SK-N-SH (cell line): Measurements from ENCODE around the gene PPM1F. TPM values are rescaled to one million over a fixed set of nuclear protein-coding genes. Genes with fewer than 3 reads are reported as not detected.

ENCODE experiments used
- CTCF ChIA-PET: fragments of 300-600, 350-600 bp; formaldehyde crosslinking; extraction: SDS; loops from one replicate; lab custom pipeline; 2021; lab: Yijun Ruan, JAX
- POLR2A ChIA-PET: fragments of 350-600 bp; sonication (Branson Sonifier 250); formaldehyde crosslinking; extraction: SDS; loops from one replicate; lab custom pipeline; 2020; ENCODE audit warnings: antibody characterized with exemption, inconsistent platforms; lab: Yijun Ruan, JAX
- DNase-seq: peaks from one replicate; pipeline ENCODE4 v3.0.0; 2012
- H2AFZ ChIP-seq: fragments of 200-600 bp; sonication (generic); 2 replicates; pipeline ENCODE4 v1.8.1; 2016; ENCODE audit warnings: antibody characterized with exemption, mild to moderate bottlenecking, low read depth
- H3F3A ChIP-seq: fragments of 200-600 bp; sonication (generic); replicated peaks from 2 replicates; pipeline ENCODE3; 2016; ENCODE audit warnings: antibody characterized with exemption, mild to moderate bottlenecking; ENCODE audit not compliant: insufficient read depth
- H3K27ac ChIP-seq, 2 experiments: fragments of 200-500 bp in 1 of 2; fragments of 200-600 bp in 1 of 2; sonication (Bioruptor generic) in 1 of 2; sonication (generic), shearing (Covaris generic) in 1 of 2; 2 replicates each; pipeline versions ENCODE4 v1.5.1 to v1.6.1; 2014 to 2016; ENCODE audit warnings: low read depth in 2 of 2, inconsistent platforms in 1 of 2, low read length in 1 of 2, mild to moderate bottlenecking in 1 of 2, mixed read lengths in 1 of 2
- H3K27me3 ChIP-seq: fragments of 200-600 bp; sonication (generic), shearing (Covaris generic); 2 replicates; pipeline ENCODE4 v1.6.1; 2016; ENCODE audit warnings: mixed run types; ENCODE audit not compliant: insufficient read depth
- H3K36me3 ChIP-seq, 2 experiments: fragments of 200-500 bp in 1 of 2; fragments of 200-600 bp in 1 of 2; sonication (Bioruptor generic) in 1 of 2; sonication (generic) in 1 of 2; replicated peaks in 1 of 2; 2 replicates each; pipeline versions ENCODE3 to v1.5.1; 2014 to 2016; ENCODE audit warnings: low read length in 1 of 2, mild to moderate bottlenecking in 1 of 2; ENCODE audit not compliant: insufficient read depth in 2 of 2, control insufficient read depth in 1 of 2
- H3K4me1 ChIP-seq, 2 experiments: fragments of 200-500 bp in 1 of 2; fragments of 200-600 bp in 1 of 2; sonication (Bioruptor generic) in 1 of 2; sonication (generic), shearing (Covaris generic) in 1 of 2; 2 replicates each; pipeline versions ENCODE4 v1.5.1 to v1.6.1; 2014 to 2016; ENCODE audit warnings: low read depth in 1 of 2, low read length in 1 of 2, mixed run types in 1 of 2; ENCODE audit not compliant: insufficient read depth in 2 of 2, control insufficient read depth in 1 of 2
- H3K4me2 ChIP-seq: fragments of 200-600 bp; sonication (generic), shearing (Covaris generic); 2 replicates; pipeline ENCODE4 v1.6.1; 2017; ENCODE audit warnings: mixed run types
- H3K4me3 ChIP-seq, 2 experiments: fragments of 200-500 bp in 1 of 2; fragments of 200-600 bp in 1 of 2; sonication (Bioruptor generic) in 1 of 2; sonication (generic), shearing (Covaris generic) in 1 of 2; 2 replicates each; pipeline versions ENCODE4 v1.5.1 to v1.8.1; 2014 to 2016; ENCODE audit warnings: low read depth in 2 of 2, inconsistent platforms in 1 of 2, low read length in 1 of 2, mild to moderate bottlenecking in 1 of 2, mixed read lengths in 1 of 2, moderate library complexity in 1 of 2
- H3K79me2 ChIP-seq: fragments of 200-600 bp; sonication (generic); 2 replicates; pipeline ENCODE4 v1.8.1; 2017; ENCODE audit warnings: mild to moderate bottlenecking; ENCODE audit not compliant: insufficient read depth
- H3K9ac ChIP-seq: fragments of 200-600 bp; sonication (generic); 2 replicates; pipeline ENCODE4 v1.6.1; 2017; ENCODE audit warnings: mixed run types
- H3K9me2 ChIP-seq: fragments of 200-600 bp; sonication (generic); 2 replicates; pipeline ENCODE4 v1.6.1; 2017; ENCODE audit warnings: mixed run types
- H3K9me3 ChIP-seq: fragments of 200-600 bp; sonication (generic); 2 replicates; pipeline ENCODE4 v1.6.1; 2017; ENCODE audit warnings: mixed run types, mild to moderate bottlenecking, moderate library complexity
- H4K20me1 ChIP-seq: fragments of 200-600 bp; sonication (generic); 2 replicates; pipeline ENCODE4 v1.6.1; 2017; ENCODE audit warnings: mild to moderate bottlenecking, mixed run types; ENCODE audit not compliant: insufficient read depth
- CTCF ChIP-seq: fragments of 200-600 bp; sonication (generic); IDR thresholded peaks from 2 replicates; pipeline ENCODE4 v1.6.1; 2017; ENCODE audit warnings: antibody characterized with exemption, mild to moderate bottlenecking, moderate library complexity
- EZH2phosphoT487 ChIP-seq: fragments of 200-600 bp; sonication (generic); IDR thresholded peaks from 2 replicates; pipeline ENCODE4 v1.6.1; 2017; ENCODE audit warnings: low read depth, mixed run types, mild to moderate bottlenecking, antibody characterized with exemption, moderate library complexity, borderline replicate concordance
- RAD21 ChIP-seq: IDR thresholded peaks from 2 replicates; pipeline ENCODE4 v1.6.1; 2012; ENCODE audit warnings: mild to moderate bottlenecking, low read length
- SIN3A ChIP-seq: IDR thresholded peaks from 2 replicates; pipeline ENCODE4 v1.6.1; 2012; ENCODE audit warnings: low read depth, mild to moderate bottlenecking, low read length, moderate library complexity, borderline replicate concordance
- WGBS: methylation state at CpG from one replicate; pipeline ENCODE4 v1.1.6; 2017; ENCODE audit warnings: low lambda C conversion rate; 5-methylcytosine and 5-hydroxymethylcytosine counted together
- polyA plus RNA-seq, 3 experiments: library from polyadenylated mRNA; depleted of rRNA; stranded (reverse); fragments of >200 nt; gene quantifications; 2 replicates each; pipeline ENCODE4 v1.2.3, GENCODE V29; 2012
- TF ChIP-seq, protein P1 (sequence below): IDR thresholded peaks from 2 replicates; pipeline ENCODE4 v1.4.0; 2012; ENCODE audit warnings: low read depth, borderline replicate concordance
- TF ChIP-seq, protein P2 (sequence below): fragments of 150-350 bp; IDR thresholded peaks from 2 replicates; pipeline ENCODE4 v1.6.1; 2017; ENCODE audit warnings: antibody characterized with exemption, low read length, low read depth, borderline replicate concordance
- TF ChIP-seq, protein P3 (sequence below): IDR thresholded peaks from 2 replicates; pipeline ENCODE4 v1.4.0; 2012; ENCODE audit warnings: low read depth

The PPM1F gene
- polyA plus RNA-seq, 1 of the 3 experiments (the other 2 are of a cell fraction): 29.6 TPM

- peaks cover 24 to 25% of the 10 kb centered on the region in 2 experiments; a peak in 3 of 4 replicates for H3K4me1 ChIP-seq
- H2AFZ ChIP-seq: no peak overlapping the region
- peaks cover 58% of the 10 kb centered on the region for H3K79me2 ChIP-seq
- POLR2A ChIA-PET: no interaction called here
- H4K20me1 ChIP-seq: no peaks in the 10 kb centered on the region
- peaks cover 5 to 20% of the 10 kb centered on the region in 2 experiments for H3K36me3 ChIP-seq
- WGBS: 98% methylated on average over 4 of the region's 8 CpGs
- no peaks in the 10 kb centered on the region for H3K9me3 ChIP-seq
- no peaks in the 10 kb centered on the region for H3K9me2 ChIP-seq
- peaks cover 10% of the 10 kb centered on the region for H3F3A ChIP-seq
- CTCF ChIA-PET: interaction anchor here (3.1 to 9.7 kb wide), 2 partner anchors 10 to 24 kb away, joined by 13 to 173 read pairs; no protein-coding TSS in a partner anchor
- H3K27me3 ChIP-seq: no peaks in the 10 kb centered on the region
- no peak overlapping the region for H3K4me2 ChIP-seq
- H3K4me3 ChIP-seq: no peak overlapping the region
- H3K9ac ChIP-seq: no peak overlapping the region
- TF ChIP-seq EZH2phosphoT487: no peak
- DNase-seq: no peak
- peak overlapping the region in 1 of 2 experiments; percentile 66; a peak in 1 of 4 replicates for H3K27ac ChIP-seq
These were observed 4.3 kb downstream of the PPM1F start for GRCh38 chr22:21948390-21948789.

GRCh38 chr22:21947040-21948014 lies 5.3 kb downstream of the PPM1F start:
- TF ChIP-seq, protein P1, sequence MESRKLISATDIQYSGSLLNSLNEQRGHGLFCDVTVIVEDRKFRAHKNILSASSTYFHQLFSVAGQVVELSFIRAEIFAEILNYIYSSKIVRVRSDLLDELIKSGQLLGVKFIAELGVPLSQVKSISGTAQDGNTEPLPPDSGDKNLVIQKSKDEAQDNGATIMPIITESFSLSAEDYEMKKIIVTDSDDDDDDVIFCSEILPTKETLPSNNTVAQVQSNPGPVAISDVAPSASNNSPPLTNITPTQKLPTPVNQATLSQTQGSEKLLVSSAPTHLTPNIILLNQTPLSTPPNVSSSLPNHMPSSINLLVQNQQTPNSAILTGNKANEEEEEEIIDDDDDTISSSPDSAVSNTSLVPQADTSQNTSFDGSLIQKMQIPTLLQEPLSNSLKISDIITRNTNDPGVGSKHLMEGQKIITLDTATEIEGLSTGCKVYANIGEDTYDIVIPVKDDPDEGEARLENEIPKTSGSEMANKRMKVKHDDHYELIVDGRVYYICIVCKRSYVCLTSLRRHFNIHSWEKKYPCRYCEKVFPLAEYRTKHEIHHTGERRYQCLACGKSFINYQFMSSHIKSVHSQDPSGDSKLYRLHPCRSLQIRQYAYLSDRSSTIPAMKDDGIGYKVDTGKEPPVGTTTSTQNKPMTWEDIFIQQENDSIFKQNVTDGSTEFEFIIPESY: no peak
- peak; percentile 42 for TF ChIP-seq RAD21
- no peak for TF ChIP-seq SIN3A
- TF ChIP-seq, protein P2, sequence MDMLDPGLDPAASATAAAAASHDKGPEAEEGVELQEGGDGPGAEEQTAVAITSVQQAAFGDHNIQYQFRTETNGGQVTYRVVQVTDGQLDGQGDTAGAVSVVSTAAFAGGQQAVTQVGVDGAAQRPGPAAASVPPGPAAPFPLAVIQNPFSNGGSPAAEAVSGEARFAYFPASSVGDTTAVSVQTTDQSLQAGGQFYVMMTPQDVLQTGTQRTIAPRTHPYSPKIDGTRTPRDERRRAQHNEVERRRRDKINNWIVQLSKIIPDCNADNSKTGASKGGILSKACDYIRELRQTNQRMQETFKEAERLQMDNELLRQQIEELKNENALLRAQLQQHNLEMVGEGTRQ: no peak
- peak; percentile 56 for TF ChIP-seq CTCF
- TF ChIP-seq, protein P3, sequence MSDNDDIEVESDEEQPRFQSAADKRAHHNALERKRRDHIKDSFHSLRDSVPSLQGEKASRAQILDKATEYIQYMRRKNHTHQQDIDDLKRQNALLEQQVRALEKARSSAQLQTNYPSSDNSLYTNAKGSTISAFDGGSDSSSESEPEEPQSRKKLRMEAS: no peak
- Histone ChIP-seq H3K79me2 (peaks cover 58% of the 10 kb centered on the region), H3K36me3 (peaks cover 9 to 20% of the 10 kb centered on the region in 2 experiments), H2AFZ (no peak overlapping the region), H3K4me1 (peaks cover 26 to 34% of the 10 kb centered on the region in 2 experiments; a peak in 3 of 4 replicates), H3K27ac (peak overlapping the region in 1 of 2 experiments; percentile 66; a peak in 2 of 4 replicates), H3K4me2 (peak overlapping the region; percentile 36), H3K9me2 (no peaks in the 10 kb centered on the region), H4K20me1 (no peaks in the 10 kb centered on the region), H3K9me3 (no peaks in the 10 kb centered on the region), H3K4me3 (no peak overlapping the region), H3K9ac (peak overlapping the region; percentile 29; the same call in 1 of the 2 replicates), H3K27me3 (no peaks in the 10 kb centered on the region), H3F3A (peaks cover 17% of the 10 kb centered on the region)
- DNase-seq: peak; percentile 57
- POLR2A ChIA-PET: no interaction called here
- CTCF ChIA-PET: interaction anchor here (0.5 to 9.7 kb wide), 3 partner anchors 9 to 71 kb away, joined by 3 to 173 read pairs (median 3); no protein-coding TSS in a partner anchor
- 81% methylated on average over 16 of the region's 16 CpGs for WGBS
